Smooth muscle cell (in vitro differentiated cells): ENCODE measurements around the gene FXYD1. TPM values are rescaled to one million over a fixed set of nuclear protein-coding genes. Genes with fewer than 3 reads are reported as not detected.

ENCODE experiments used
- DNase-seq: peaks from one replicate; lab custom pipeline; 2025; ENCODE audit not compliant: unreplicated experiment; lab: John Stamatoyannopoulos, UW
- H2AFZ ChIP-seq: fragments of 200-600 bp; sonication (generic); 2 replicates; pipeline ENCODE4 v1.6.0; 2016; ENCODE audit warnings: antibody characterized with exemption, low read depth, mild to moderate bottlenecking
- H3F3A ChIP-seq: fragments of 200-600 bp; sonication (generic); 2 replicates; pipeline ENCODE4 v1.6.0; 2017; ENCODE audit warnings: antibody characterized with exemption, low read depth
- H3K27ac ChIP-seq: fragments of 200-600 bp; sonication (generic); 2 replicates; pipeline ENCODE4 v1.5.1; 2016; ENCODE audit warnings: low read depth, mild to moderate bottlenecking
- H3K27me3 ChIP-seq: fragments of 200-600 bp; sonication (generic); 2 replicates; pipeline ENCODE4 v1.6.1; 2016; ENCODE audit warnings: low read depth, mild to moderate bottlenecking
- H3K36me3 ChIP-seq: fragments of 200-600 bp; sonication (generic); 2 replicates; pipeline ENCODE4 v1.5.1; 2016; ENCODE audit warnings: low read depth
- H3K4me1 ChIP-seq: fragments of 200-600 bp; sonication (generic); 2 replicates; pipeline ENCODE4 v1.5.1; 2016; ENCODE audit warnings: low read depth
- H3K4me2 ChIP-seq: fragments of 200-600 bp; sonication (generic); 2 replicates; pipeline ENCODE4 v1.6.0; 2016; ENCODE audit warnings: mild to moderate bottlenecking
- H3K4me3 ChIP-seq: fragments of 200-600 bp; sonication (generic); 2 replicates; pipeline ENCODE4 v1.5.1; 2016; ENCODE audit warnings: mild to moderate bottlenecking
- H3K79me2 ChIP-seq: fragments of 200-600 bp; sonication (generic); 2 replicates; pipeline ENCODE4 v1.6.0; 2016; ENCODE audit warnings: low read depth, mild to moderate bottlenecking
- H3K9ac ChIP-seq: fragments of 200-600 bp; sonication (generic); 2 replicates; pipeline ENCODE4 v1.6.0; 2016; ENCODE audit warnings: low read depth
- H3K9me3 ChIP-seq: fragments of 200-600 bp; sonication (generic); replicated peaks from 2 replicates; pipeline ENCODE4 v1.5.1; 2016; ENCODE audit warnings: low read depth
- H4K20me1 ChIP-seq: fragments of 200-600 bp; sonication (generic); 2 replicates; pipeline ENCODE4 v1.6.0; 2016; ENCODE audit warnings: low read depth
- CTCF ChIP-seq: fragments of 200-600 bp; sonication (generic); IDR thresholded peaks from 2 replicates; pipeline ENCODE4 v1.5.1; 2017; ENCODE audit warnings: borderline replicate concordance, mild to moderate bottlenecking, antibody characterized with exemption; ENCODE audit not compliant: insufficient read depth, poor library complexity, severe bottlenecking
- WGBS: methylation state at CpG from one replicate; pipeline ENCODE4 v1.1.7; 2016; ENCODE audit warnings: low lambda C conversion rate; 5-methylcytosine and 5-hydroxymethylcytosine counted together
- polyA plus RNA-seq: library from polyadenylated mRNA; unstranded; fragments of >200 nt; fragmentation: Nextera tagmentation; extraction: Ambion mirVana; gene quantifications from 2 replicates; pipeline ENCODE4 v1.2.1, GENCODE V29; 2016
- total RNA-seq: library from RNA; depleted of rRNA; stranded (reverse); fragments of >200 nt; gene quantifications from 2 replicates; pipeline ENCODE4 v1.2.3, GENCODE V29; 2014

Gene FXYD1
- total and polyA plus RNA-seq, 2 experiments from 2014 or later: 2.7 to 3.2 TPM

DNA sequence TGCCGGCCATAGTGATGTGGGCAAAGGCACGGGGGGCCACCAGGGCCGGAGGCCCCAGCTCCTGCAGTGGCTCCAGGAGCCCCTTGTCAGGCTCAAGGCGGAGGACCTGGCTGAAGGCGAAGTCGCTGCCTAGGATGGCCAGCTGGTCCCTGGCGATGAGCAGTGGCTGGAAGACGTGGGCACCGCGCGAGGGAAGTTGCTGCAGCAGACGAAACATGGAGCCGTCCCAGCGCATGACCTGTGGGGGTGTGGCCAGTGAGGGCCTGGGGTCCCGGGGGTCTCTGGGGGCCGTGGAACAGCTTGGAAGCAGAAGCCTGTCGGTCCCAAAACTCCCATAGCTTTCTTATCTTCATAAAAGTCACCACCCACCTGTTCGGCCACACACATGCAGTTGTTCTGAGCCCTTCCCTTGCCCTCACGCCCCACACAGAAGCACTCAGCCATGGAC is 13.3 kb upstream of the FXYD1 start:
- DNase-seq: no peak
- Histone ChIP-seq H3K4me1 (peaks cover 10% of the 10 kb centered on the region), H3K4me3 (no peak overlapping the region), H3K9ac (no peak overlapping the region), H3K9me3 (no peaks in the 10 kb centered on the region), H3K27ac (no peak overlapping the region), H3K79me2 (no peaks in the 10 kb centered on the region), H2AFZ (no peak overlapping the region), H3K4me2 (no peak overlapping the region), H4K20me1 (no peaks in the 10 kb centered on the region), H3K36me3 (no peaks in the 10 kb centered on the region), H3F3A (no peaks in the 10 kb centered on the region), H3K27me3 (no peaks in the 10 kb centered on the region)
- WGBS: 95% methylated on average over 18 of the region's 19 CpGs
- TF ChIP-seq CTCF: no peak

DNA sequence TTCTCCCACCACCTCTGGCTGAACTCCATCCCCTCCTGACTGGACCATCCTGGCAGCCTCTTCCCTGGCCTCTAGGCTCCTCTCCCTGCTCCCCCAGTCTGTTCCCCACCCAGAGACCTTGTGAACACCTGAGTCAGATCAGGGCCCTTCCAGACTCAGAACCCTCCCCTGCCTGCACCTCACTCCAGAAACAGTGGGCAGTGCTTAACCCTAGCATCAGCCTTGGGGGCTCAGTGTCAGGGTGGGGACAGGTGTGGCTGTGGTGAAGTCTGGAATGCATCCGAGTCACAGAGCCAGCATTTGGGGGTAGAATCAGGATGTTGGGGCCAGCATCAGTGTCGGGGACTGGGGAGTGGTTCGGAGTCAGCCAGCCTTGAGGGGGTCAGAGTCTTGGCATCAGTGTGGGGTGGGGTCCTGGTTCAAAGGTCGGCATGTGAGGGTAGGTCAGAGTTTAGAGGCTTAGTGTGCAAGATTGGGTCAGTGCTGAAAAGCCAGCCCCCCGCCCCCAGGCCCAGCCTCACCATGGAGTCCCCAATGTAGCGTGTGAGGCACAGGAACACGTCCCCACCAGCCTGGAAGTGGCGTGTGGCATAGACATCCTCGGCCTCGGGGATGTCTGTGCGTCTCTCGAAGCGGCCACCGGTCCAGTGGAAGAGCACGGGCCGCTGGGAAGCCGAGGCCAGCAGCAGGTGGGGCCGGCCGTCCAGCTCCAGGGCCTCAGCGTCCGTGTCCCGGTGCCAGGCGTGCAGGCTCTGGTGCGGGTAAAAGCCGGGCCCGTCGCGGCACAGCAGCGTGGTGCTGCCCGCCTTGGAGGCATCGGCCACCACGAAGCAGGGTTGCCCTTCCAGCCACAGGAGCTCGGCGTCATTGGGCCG is 12.6 kb upstream of the FXYD1 start:
- Histone ChIP-seq H3K4me3 (no peak overlapping the region), H3K79me2 (no peaks in the 10 kb centered on the region), H3K36me3 (no peaks in the 10 kb centered on the region), H4K20me1 (no peaks in the 10 kb centered on the region), H3K9ac (no peak overlapping the region), H3K4me1 (peaks cover 10% of the 10 kb centered on the region), H3K9me3 (no peaks in the 10 kb centered on the region), H3K4me2 (no peak overlapping the region), H3F3A (no peaks in the 10 kb centered on the region), H2AFZ (no peak overlapping the region), H3K27me3 (no peaks in the 10 kb centered on the region), H3K27ac (no peak overlapping the region)
- DNase-seq: no peak
- 95% methylated on average over 33 of the region's 35 CpGs for WGBS
- no peak for TF ChIP-seq CTCF

DNA sequence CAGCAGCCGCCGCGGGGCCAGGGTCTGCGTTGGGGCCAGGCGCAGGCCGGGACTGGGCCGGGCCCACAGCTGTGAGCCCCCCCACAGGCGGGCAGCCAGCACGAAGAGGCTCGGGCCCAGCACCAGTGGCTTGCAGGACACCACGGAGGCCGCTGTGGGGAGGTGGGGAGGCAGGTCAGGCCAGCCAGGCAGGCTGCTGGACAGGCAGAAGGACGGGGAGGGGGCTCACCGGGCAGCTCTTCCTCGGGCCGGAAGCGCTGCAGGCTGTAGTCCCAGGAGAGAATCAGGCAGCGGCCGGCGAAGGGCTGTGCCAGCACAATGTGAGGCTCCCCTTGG is 12.0 kb upstream of the FXYD1 start:
- Histone ChIP-seq H3K4me2 (no peak overlapping the region), H3K9ac (no peak overlapping the region), H3K79me2 (no peaks in the 10 kb centered on the region), H3K4me1 (peaks cover 10% of the 10 kb centered on the region), H3F3A (no peaks in the 10 kb centered on the region), H2AFZ (no peak overlapping the region), H3K27me3 (no peaks in the 10 kb centered on the region), H3K27ac (no peak overlapping the region), H3K36me3 (no peaks in the 10 kb centered on the region), H3K4me3 (no peak overlapping the region), H4K20me1 (no peaks in the 10 kb centered on the region), H3K9me3 (no peaks in the 10 kb centered on the region)
- 87% methylated on average over 16 of the region's 20 CpGs for WGBS
- no peak for DNase-seq
- no peak for TF ChIP-seq CTCF

DNA sequence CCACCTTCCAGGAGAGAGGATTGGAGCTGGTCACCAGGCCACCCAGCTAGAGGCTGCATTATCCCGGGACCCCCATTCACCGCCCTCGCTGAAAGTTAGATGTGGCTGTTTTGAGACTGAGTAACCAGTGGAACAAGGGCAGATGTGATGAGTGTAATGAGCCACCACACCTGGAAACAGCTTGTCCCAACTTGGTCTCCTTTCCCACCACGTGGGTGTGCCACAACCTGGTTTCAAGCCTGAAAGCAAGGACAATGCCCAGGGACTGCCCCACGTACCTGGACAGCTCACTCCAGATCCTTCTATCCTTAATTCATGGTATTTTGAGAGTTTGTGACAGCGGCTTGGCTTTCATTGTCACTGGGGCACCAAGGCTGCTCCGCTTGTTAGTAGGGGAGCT is 10.8 kb upstream of the FXYD1 start:
- no peak overlapping the region for H3K4me3 ChIP-seq
- H3K9me3 ChIP-seq: no peaks in the 10 kb centered on the region

More for the DNA sequence above, 10.8 kb upstream of the FXYD1 start:
- H3K27ac ChIP-seq: no peak overlapping the region
- H4K20me1 ChIP-seq: no peaks in the 10 kb centered on the region
- no peak overlapping the region for H3K4me2 ChIP-seq
- TF ChIP-seq CTCF: no peak
- no peak for DNase-seq
- H3K4me1 ChIP-seq: peaks cover 7% of the 10 kb centered on the region
- no peaks in the 10 kb centered on the region for H3F3A ChIP-seq
- WGBS: 84% methylated on average over 7 of the region's 7 CpGs
- H3K9ac ChIP-seq: no peak overlapping the region
- H3K79me2 ChIP-seq: no peaks in the 10 kb centered on the region
- H2AFZ ChIP-seq: no peak overlapping the region
- H3K27me3 ChIP-seq: no peaks in the 10 kb centered on the region
- H3K36me3 ChIP-seq: no peaks in the 10 kb centered on the region
